Measurements from ENCODE around the gene ATXN1.
"Not testable (repeated sequence)": the region's sequence is repeated elsewhere in the genome, so short reads cannot be mapped to it uniquely, and the experiment has no call there.

The ATXN1 gene

DNA sequence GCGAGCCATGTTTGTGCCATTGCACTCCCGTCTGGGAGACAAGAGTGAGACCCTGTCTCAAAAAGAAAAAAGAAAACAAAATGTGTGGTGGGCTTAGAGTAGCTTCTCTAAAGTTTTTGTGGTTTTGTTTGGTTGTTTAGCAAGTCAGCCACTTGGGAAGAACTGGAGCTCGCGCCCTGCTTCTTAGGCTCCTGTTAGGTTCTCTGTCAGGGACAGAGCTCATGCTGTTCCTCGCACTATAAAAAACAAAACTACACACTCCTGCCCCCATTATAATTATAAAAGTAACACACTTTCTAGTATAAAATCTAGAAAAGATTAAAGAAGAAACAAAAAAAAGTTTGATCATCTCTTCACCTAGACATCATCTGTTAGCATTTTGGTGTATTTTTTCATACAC, 489.8 kb downstream of the ATXN1 start:
- H4K91ac ChIP-seq (ENCODE audit: low read length) = no peak overlapping the region
- H3K14ac ChIP-seq (ENCODE audit: low read length in 2 of 2) = no peak overlapping the region
- H3K27ac ChIP-seq (ENCODE audit: low read length, poor library complexity, severe bottlenecking) = no peak overlapping the region
- no peak overlapping the region for H3K4me3 ChIP-seq (ENCODE audit: insufficient read depth in 1 of 2, low read depth in 1 of 2, low read length in 2 of 2)
- H2BK5ac ChIP-seq (ENCODE audit: low read depth, low read length, poor library complexity, severe bottlenecking) = no peak overlapping the region
- H3K23ac ChIP-seq (ENCODE audit: low read length in 2 of 2) = no peak overlapping the region
- no peak overlapping the region for H4K8ac ChIP-seq (ENCODE audit: low read length)
- H3K9me3 ChIP-seq (ENCODE audit: control insufficient read depth, low read length) = no peaks in the 10 kb centered on the region
- no peak overlapping the region for H3K4ac ChIP-seq (ENCODE audit: low read depth in 1 of 2, low read length in 2 of 2)
- H2BK120ac ChIP-seq (ENCODE audit: low read depth, low read length) = no peak overlapping the region
- no peaks in the 10 kb centered on the region for H3K36me3 ChIP-seq (ENCODE audit: control insufficient read depth in 1 of 2, insufficient read depth in 2 of 2, low read depth in 1 of 2, low read length in 2 of 2)
- H2AFZ ChIP-seq (ENCODE audit: low read depth, low read length) = no peak overlapping the region
- peaks cover 1% of the 10 kb centered on the region for H3K4me1 ChIP-seq (ENCODE audit: control insufficient read depth, insufficient read depth, low read depth, low read length)
- no peak overlapping the region for H2AK5ac ChIP-seq (ENCODE audit: low read length, severe bottlenecking)
- 90% methylated on average over 2 of the region's 5 CpGs for WGBS
- no peaks in the 10 kb centered on the region for H3K79me1 ChIP-seq (replicated peaks; ENCODE audit: low read length, poor library complexity, severe bottlenecking)
- no peak overlapping the region for H3K18ac ChIP-seq (ENCODE audit: low read depth in 1 of 2, low read length in 2 of 2)
- no peak for DNase-seq
- H3K4me2 ChIP-seq (ENCODE audit: low read length, poor library complexity, severe bottlenecking) = no peak overlapping the region
- no peaks in the 10 kb centered on the region for H3K27me3 ChIP-seq (ENCODE audit: control insufficient read depth in 1 of 2, insufficient read depth in 1 of 2, low read length in 2 of 2)
- no peak overlapping the region for H3K9ac ChIP-seq (ENCODE audit: low read length)
- H2BK15ac ChIP-seq (ENCODE audit: low read depth, poor library complexity, severe bottlenecking) = no peak overlapping the region
- H2BK12ac ChIP-seq (ENCODE audit: low read length in 2 of 2) = no peak overlapping the region

DNA sequence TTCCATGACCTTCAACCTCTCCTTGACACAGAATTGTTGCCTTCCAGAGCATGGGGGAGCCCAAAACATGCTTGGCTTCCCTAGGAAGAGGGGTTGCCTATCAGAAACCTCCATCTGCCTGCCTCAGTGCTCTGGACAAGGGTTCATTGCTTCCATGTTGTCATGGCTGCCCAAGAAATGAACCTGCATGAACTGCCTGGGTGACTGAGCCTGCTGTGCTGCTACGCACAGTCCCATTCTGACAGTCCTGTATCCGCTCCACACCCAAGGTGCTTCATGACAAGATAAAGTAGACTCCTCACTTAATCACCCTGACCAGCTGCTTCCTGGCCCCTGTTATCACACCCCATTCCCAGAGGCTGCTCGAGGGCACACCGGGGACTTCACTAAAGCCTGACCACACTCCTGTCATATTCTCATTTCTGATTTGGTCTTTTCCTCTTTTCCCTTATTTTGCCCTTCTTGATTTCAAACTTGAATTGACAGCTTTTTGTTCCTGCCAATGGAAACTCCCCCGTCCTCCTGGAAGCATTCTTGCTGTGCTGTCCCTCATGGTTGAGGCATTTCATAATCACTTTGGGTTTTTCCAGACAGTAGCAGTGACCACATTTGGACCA, 491.0 kb downstream of the ATXN1 start:
- Histone ChIP-seq H3K79me1 (replicated peaks; ENCODE audit: low read length, poor library complexity, severe bottlenecking) (no peaks in the 10 kb centered on the region), H2BK12ac (ENCODE audit: low read length in 2 of 2) (no peak overlapping the region), H3K27ac (ENCODE audit: low read length, poor library complexity, severe bottlenecking) (no peak overlapping the region), H4K91ac (ENCODE audit: low read length) (peak overlapping the region; percentile 25), H2AK5ac (ENCODE audit: low read length, severe bottlenecking) (no peak overlapping the region), H3K36me3 (ENCODE audit: control insufficient read depth in 1 of 2, insufficient read depth in 2 of 2, low read depth in 1 of 2, low read length in 2 of 2) (peaks cover 0 to 3% of the 10 kb centered on the region in 2 experiments), H3K4me1 (ENCODE audit: control insufficient read depth, insufficient read depth, low read depth, low read length) (peaks cover 1% of the 10 kb centered on the region), H3K14ac (ENCODE audit: low read length in 2 of 2) (no peak overlapping the region), H3K23ac (ENCODE audit: low read length in 2 of 2) (no peak overlapping the region), H3K18ac (ENCODE audit: low read depth in 1 of 2, low read length in 2 of 2) (no peak overlapping the region), H3K9me3 (ENCODE audit: control insufficient read depth, low read length) (no peaks in the 10 kb centered on the region), H2AFZ (ENCODE audit: low read depth, low read length) (no peak overlapping the region), H2BK120ac (ENCODE audit: low read depth, low read length) (no peak overlapping the region), H3K4ac (ENCODE audit: low read depth in 1 of 2, low read length in 2 of 2) (no peak overlapping the region), H2BK15ac (ENCODE audit: low read depth, poor library complexity, severe bottlenecking) (peak overlapping the region; percentile 57), H4K8ac (ENCODE audit: low read length) (peak overlapping the region; percentile 21), H3K4me3 (ENCODE audit: insufficient read depth in 1 of 2, low read depth in 1 of 2, low read length in 2 of 2) (no peak overlapping the region), H3K9ac (ENCODE audit: low read length) (no peak overlapping the region), H3K4me2 (ENCODE audit: low read length, poor library complexity, severe bottlenecking) (no peak overlapping the region), H2BK5ac (ENCODE audit: low read depth, low read length, poor library complexity, severe bottlenecking) (no peak overlapping the region), H3K27me3 (ENCODE audit: control insufficient read depth in 1 of 2, insufficient read depth in 1 of 2, low read length in 2 of 2) (no peaks in the 10 kb centered on the region)
- WGBS = 88% methylated on average over 5 of the region's 5 CpGs
- DNase-seq = no peak

DNA sequence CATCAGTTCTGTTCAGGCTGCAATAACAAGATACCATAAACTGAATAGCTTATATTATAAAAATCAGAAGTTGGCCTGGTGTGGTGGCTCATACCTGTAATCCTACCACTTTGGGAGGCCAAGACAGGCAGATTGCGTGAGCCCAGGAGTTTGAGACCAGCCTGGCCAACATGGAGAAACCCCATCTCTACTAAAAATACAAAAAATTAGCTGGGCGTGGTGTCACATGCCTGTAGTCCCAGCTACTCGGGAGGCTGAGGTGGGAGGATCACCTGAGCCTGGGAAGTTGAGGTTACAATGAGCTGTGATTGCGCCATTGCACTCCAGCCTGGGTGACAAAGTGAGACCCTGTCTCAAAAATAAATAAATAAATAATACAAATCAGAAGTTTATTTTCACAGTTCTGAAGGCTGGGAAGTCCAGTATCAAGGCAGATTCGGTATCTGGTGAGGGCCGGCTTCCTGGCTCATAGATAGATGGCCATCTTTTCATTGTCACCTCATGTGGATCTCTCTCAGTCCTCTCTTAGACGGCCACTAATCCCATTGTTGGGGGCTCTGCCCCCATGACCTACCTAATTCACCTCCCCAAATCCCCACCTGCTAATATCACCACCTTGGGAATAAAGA, 491.7 kb downstream of the ATXN1 start:
- H3K4me2 ChIP-seq (ENCODE audit: low read length, poor library complexity, severe bottlenecking); H3K14ac ChIP-seq (ENCODE audit: low read length in 2 of 2); H2BK120ac ChIP-seq (ENCODE audit: low read depth, low read length); H2BK5ac ChIP-seq (ENCODE audit: low read depth, low read length, poor library complexity, severe bottlenecking); H3K23ac ChIP-seq (ENCODE audit: low read length in 2 of 2); H2BK15ac ChIP-seq (ENCODE audit: low read depth, poor library complexity, severe bottlenecking); H3K9ac ChIP-seq (ENCODE audit: low read length); H3K4me3 ChIP-seq (ENCODE audit: insufficient read depth in 1 of 2, low read depth in 1 of 2, low read length in 2 of 2); H3K9me3 ChIP-seq (ENCODE audit: control insufficient read depth, low read length); H3K27ac ChIP-seq (ENCODE audit: low read length, poor library complexity, severe bottlenecking); H2AFZ ChIP-seq (ENCODE audit: low read depth, low read length); H3K27me3 ChIP-seq (ENCODE audit: control insufficient read depth in 1 of 2, insufficient read depth in 1 of 2, low read length in 2 of 2); H4K91ac ChIP-seq (ENCODE audit: low read length); DNase-seq; H3K36me3 ChIP-seq (ENCODE audit: control insufficient read depth in 1 of 2, insufficient read depth in 2 of 2, low read depth in 1 of 2, low read length in 2 of 2); H3K79me1 ChIP-seq (replicated peaks; ENCODE audit: low read length, poor library complexity, severe bottlenecking); H3K18ac ChIP-seq (ENCODE audit: low read depth in 1 of 2, low read length in 2 of 2); H3K4me1 ChIP-seq (ENCODE audit: control insufficient read depth, insufficient read depth, low read depth, low read length); H4K8ac ChIP-seq (ENCODE audit: low read length); H2BK12ac ChIP-seq (ENCODE audit: low read length in 2 of 2); H2AK5ac ChIP-seq (ENCODE audit: low read length, severe bottlenecking); H3K4ac ChIP-seq (ENCODE audit: low read depth in 1 of 2, low read length in 2 of 2): not testable (repeated sequence)
- 93% methylated on average over 5 of the region's 7 CpGs for WGBS

DNA sequence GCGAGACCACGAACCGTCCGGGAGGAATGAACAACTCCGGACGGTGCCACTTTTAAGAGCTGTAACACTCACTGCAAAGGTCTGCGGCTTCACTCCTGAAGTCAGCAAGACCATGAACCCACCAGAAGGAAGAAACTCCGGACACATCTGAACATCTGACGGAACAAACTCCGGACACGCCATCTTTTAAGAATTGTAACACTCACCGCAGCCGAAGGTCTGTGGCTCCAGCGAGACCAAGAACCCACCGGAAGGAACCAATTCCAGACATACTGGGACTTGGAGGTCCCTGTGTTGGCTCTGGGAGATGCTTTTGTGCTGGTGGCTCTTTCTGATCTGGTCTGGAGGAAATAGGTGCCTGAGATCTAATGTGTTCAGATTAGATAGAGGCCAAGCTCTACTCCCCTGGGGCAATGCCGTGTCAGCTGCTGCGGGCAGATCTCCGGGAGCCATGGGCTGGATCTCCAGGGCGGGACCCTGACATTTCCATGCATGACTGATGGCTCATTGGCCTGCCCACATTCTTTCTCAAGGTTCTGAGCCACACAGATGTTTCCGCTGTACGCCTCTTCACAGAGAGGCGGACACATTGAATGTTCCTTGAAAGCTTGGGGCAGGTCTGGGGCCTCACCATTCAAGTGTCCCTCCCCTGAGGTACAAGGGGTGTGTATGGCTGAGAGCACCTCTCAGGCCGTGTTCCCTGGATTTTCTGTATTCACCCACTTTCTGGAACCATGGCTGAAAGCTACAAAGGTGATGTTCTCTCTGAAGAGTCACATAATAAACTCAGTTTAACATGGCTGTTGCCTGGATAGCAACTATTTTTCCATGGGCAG, 493.6 kb downstream of the ATXN1 start:
- H3K14ac ChIP-seq (ENCODE audit: low read length in 2 of 2) = no peak overlapping the region
- H3K4me2 ChIP-seq (ENCODE audit: low read length, poor library complexity, severe bottlenecking) = no peak overlapping the region
- no peak overlapping the region for H3K4me3 ChIP-seq (ENCODE audit: insufficient read depth in 1 of 2, low read depth in 1 of 2, low read length in 2 of 2)
- no peaks in the 10 kb centered on the region for H3K79me1 ChIP-seq (replicated peaks; ENCODE audit: low read length, poor library complexity, severe bottlenecking)
- peaks cover 0 to 3% of the 10 kb centered on the region in 2 experiments for H3K36me3 ChIP-seq (ENCODE audit: control insufficient read depth in 1 of 2, insufficient read depth in 2 of 2, low read depth in 1 of 2, low read length in 2 of 2)
- H2BK120ac ChIP-seq (ENCODE audit: low read depth, low read length) = no peak overlapping the region
- no peaks in the 10 kb centered on the region for H3K27me3 ChIP-seq (ENCODE audit: control insufficient read depth in 1 of 2, insufficient read depth in 1 of 2, low read length in 2 of 2)
- no peak overlapping the region for H2BK15ac ChIP-seq (ENCODE audit: low read depth, poor library complexity, severe bottlenecking)
- H3K9ac ChIP-seq (ENCODE audit: low read length) = no peak overlapping the region
- no peak overlapping the region for H4K91ac ChIP-seq (ENCODE audit: low read length)
- no peak overlapping the region for H2AFZ ChIP-seq (ENCODE audit: low read depth, low read length)
- no peaks in the 10 kb centered on the region for H3K9me3 ChIP-seq (ENCODE audit: control insufficient read depth, low read length)
- H3K27ac ChIP-seq (ENCODE audit: low read length, poor library complexity, severe bottlenecking) = no peak overlapping the region
- H3K18ac ChIP-seq (ENCODE audit: low read depth in 1 of 2, low read length in 2 of 2) = no peak overlapping the region
- WGBS = 95% methylated on average over 23 of the region's 23 CpGs
- no peak for DNase-seq
- H2BK12ac ChIP-seq (ENCODE audit: low read length in 2 of 2) = no peak overlapping the region
- no peak overlapping the region for H2AK5ac ChIP-seq (ENCODE audit: low read length, severe bottlenecking)
- no peak overlapping the region for H3K4ac ChIP-seq (ENCODE audit: low read depth in 1 of 2, low read length in 2 of 2)
- no peaks in the 10 kb centered on the region for H3K4me1 ChIP-seq (ENCODE audit: control insufficient read depth, insufficient read depth, low read depth, low read length)
- no peak overlapping the region for H4K8ac ChIP-seq (ENCODE audit: low read length)
- no peak overlapping the region for H3K23ac ChIP-seq (ENCODE audit: low read length in 2 of 2)
- H2BK5ac ChIP-seq (ENCODE audit: low read depth, low read length, poor library complexity, severe bottlenecking) = no peak overlapping the region
